NCI-H345 treated with DMSO at 0.1 percent for 48 hours (cell line): ENCODE results near the gene FARS2.
"Not testable (repeated sequence)": the region's sequence is repeated elsewhere in the genome, so short reads cannot be mapped to it uniquely, and the experiment has no call there.

Experiments
- DNase-seq: peaks from one replicate; lab custom pipeline; 2025; ENCODE audit not compliant: unreplicated experiment; lab: John Stamatoyannopoulos, UW

FARS2 gene

DNA sequence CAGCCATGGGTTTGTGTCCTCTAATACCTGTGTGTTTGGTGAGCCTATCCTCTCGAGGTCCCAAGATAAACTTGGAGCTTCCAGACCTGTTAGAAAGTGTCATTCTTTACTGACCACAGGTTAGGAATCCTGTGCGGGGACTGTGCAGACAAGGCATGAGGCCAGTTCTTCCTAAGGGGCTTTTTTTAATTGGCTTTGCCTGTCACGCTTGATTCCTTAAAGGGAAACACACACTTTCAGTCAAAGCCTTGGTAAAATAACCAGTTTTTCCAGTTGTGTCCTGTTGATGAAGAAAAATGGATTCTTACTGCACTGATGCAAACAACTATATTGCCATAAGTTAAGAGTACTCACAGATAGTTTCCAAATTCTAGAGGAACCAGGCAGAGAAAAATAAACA is 303.4 kb downstream of the FARS2 start:
- not testable (repeated sequence) for DNase-seq

DNA sequence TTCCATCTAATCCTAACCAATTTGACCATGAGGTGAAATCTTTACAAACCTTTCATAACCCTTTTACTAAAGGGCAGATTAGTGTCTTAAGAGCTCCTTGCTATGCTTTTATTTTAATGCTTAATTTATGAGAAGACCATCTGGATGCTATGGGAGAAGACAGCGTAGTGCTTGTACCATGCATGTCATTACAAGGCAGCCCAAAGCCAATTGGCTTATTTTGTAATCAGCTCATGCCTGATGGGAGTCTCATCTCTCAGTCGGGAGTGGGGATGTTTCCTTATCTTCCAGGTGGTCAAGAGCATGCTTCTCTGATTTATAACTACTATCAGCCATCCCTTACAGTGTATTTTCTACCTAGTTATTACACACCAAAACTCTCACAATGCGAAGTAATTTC is 304.7 kb downstream of the FARS2 start:
- DNase-seq, result no peak

DNA sequence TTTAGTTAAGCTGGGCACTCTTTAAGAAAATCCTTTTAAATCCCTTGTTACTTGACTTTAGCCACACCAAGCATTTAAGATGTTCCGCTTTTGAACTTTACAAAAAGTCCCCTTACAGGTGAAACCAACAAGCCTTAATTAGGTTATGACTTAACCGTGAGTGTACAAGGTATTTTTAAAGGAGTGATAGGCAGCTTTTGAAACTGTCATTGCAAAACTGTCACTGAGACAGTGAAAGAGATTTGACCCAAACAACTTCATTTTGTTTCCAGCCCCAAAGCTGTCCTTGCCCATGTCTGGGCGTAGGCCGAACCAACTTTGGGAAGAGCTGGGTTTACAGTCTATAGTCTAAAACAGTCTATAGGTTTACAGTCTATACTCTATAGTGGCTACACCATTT is 305.4 kb downstream of the FARS2 start:
- DNase-seq, result no peak

DNA sequence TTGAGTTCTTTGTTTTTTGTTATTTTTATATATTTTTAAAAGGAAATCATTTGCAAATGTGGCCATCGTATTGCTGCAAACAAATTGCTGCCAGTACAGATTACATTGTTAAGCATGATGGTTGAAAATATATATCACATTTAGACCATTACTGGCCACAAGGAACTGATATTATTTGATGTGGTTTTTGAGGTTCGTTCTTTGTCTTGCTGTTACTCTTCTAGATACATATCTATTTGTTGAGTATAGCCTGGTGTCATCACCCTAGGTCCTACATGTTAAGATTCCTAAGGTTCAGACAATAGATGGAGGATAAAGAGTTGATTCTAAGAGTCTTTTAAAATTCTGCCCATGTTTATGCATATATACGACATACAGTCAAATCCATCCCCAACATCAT is 306.0 kb downstream of the FARS2 start:
- DNase-seq, result no peak

DNA sequence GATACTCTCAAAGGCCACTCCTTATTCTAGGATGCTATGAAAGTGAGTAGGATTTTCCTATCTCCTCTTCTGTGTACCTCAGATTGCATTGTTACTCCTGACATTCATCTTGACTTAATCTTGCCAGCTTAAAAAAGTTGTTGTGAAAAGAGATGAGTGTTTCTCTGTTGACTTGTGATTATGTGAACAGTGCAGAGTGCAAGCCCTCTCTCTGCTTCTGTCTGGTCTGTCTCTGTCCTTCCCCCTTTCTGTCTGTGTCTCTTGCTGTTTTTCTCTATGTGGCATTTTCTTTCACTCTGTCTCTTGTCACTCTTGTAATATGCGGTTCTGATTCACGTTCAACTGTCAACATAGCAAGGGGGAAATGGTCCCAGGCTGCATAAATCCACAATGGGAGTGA is 306.6 kb downstream of the FARS2 start:
- no peak for DNase-seq

DNA sequence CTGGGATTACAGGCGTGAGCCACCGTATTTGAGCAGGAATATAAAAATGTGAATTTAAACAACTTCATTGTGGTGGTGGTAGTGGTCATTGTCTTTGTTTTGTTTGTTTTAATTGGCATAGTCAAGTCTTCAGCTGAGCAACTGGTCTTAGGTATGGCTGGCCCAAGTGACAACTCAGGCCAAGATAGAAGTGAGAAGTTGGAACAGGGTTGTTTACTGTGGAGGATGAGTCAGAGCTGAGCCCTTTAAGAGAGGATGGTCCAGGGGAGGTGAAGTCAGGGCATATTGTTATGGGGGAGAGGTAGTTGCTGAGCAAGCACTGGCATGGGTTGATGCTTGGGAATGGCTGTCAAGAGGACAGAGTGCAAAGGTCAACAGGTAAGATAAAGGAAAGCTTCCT is 308.2 kb downstream of the FARS2 start:
- no peak for DNase-seq

DNA sequence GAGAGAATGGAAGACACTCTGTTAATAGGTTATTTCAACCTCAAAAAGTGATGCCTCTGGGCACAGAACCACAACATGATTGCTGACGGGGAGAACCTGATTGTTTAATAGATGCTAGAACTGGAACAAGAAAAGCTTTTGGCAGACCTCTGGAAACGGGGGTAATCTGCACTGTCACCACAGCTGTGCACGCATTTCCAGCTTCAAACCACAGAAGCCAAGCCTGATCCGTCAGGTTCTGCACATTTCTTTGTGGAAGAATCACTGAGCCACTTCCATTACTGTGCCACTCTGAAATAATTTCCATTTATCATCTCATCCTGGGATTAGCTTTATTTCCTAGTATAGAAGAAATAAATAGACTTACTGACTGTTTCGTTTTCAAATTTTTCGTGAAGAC is 309.3 kb downstream of the FARS2 start:
- DNase-seq, result no peak

DNA sequence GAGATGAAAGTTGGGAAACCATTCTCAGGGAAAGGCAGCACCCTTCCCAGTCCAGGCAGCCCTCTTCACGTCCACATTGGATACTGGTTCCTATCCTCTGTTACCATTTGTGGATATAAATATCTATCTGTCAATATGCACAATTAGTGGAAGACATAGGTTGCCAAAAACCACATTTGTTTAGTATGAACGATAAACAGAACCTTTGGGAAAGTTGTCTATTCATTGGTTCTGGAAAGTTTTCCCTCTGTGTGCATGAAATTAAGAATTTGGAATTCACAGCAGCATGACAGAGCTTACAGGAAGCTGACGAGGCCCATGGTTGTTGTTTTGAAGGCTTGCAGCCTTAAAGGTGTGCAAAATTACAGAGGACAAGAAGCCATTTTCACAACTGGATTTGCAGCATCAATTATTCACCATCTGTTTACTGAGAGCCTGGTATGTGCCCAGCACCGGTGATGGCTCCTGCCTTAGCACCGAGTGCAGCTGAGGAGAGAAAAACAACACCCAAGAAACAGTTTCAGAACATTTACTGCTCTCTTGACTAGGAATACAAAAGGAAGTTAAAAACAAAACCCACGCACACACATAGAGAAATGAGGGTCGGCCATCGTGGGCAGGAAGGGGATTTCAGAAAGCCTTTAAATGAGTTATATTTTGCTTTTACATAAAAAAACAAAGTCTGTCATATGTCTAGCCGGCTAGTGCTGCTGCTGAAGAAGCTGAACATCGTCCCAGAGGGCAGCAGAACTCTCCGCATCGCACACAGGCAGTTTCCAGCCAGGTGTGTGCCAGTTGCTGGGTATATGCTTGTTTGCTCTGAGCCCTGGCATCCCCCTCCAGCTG is 319.6 kb downstream of the FARS2 start:
- peak; percentile 2 for DNase-seq

DNA sequence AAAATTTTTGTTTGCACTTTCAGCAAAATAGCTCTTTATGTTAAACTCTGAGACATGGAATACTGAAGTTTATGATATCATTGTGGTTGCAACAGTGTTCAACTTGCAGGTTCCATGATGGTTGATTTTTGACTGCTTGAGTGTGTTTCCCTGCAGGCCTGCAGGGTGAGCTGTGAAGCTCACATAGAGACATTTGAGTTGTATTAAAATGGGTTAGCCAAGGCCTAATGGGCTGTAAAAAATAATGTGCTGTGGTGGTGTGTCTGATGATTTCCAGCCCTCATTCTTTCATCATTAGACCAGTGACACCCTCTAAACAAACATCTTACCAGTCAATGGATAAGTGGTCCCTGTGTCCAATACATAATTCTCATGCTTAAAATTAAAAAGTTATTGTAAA is 321.4 kb downstream of the FARS2 start:
- DNase-seq, result no peak

DNA sequence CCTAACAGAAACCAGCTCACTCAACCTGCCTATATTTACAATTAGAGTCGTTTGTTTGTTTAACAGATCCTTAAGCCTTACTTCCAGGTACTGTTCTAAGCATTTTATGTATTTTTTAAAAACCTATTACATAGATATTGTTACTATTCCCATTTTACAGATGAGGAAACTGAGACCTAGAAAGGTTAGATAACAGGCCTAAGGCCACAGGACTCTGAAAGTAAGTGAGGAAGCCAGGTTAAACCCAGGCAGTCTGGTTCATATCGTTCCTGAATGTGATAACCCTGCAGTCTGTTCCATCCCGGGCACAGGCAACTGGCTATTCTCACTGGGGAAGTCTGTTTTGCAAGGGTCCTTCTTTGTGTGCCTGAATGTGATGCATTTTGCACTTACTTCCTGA is 322.2 kb downstream of the FARS2 start:
- no peak for DNase-seq

DNA sequence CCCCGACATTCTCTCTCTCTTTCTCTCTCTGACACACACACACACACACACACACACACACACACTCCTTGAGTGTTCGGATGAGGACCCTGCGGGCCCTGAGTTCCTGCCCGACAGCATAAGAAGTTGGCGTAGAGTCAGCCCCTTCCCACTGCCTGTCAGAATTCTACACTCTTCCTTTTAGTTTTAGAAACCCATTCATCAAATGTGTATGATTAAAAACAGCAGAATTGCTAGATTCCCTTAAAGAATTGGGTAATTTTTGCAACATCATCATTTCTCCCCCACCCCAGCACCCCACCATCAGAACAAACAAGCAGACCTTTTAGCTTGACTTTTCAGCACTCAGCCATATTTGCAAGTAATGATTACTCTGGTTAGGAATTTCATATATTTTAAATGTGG is 322.8 kb downstream of the FARS2 start:
- no peak for DNase-seq

DNA sequence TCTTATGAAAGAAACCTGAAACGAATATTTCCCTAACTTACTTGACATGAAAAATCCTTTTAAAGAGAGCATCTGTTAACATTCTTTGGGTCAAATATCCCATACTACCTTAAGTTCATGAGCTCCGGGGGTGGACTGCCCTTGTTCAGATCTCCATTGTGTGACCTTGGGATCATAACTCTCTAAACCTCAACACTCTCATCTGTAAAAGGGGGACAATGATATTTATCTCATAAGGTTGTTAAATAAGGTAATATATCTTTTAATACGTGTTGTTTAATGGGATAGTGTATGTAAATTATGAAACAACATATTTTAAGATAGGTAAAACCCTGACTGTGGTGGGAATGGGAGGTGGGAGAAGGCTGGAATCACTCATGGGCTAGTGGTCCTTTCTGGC is 326.3 kb downstream of the FARS2 start:
- DNase-seq, result no peak

DNA sequence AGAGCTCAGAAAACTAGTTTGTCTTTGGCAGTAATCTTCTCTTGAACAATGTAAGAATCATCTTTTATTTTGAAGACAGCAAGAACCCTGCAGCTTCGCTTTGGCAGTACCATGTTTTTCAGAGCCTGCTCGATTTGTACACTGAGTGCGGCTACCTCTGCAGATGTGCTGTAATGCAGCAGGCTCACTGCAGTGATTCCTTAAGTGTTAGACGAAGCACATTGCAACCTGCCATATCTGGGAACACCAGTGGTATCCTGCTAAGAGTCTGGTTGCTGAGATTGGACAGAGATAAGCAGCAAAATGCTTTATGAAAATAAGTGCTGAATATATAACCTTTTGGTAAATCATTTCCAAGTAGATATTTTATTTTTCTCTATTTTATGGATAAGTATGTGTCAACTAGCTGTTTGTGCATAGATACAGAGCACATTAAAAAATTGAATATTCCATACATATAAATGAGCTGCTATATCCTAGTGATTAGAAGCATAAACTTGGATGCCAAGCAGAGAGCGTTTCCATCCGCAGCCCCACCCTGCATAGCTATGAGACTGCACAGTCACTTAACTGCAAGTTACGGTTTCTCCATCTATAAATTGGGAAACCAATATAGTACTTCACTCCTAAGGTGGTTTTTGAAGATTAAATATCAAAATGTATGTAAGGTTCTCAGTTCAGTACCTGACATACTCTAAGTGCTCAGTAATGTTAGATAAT is 328.3 kb downstream of the FARS2 start:
- DNase-seq, result no peak

DNA sequence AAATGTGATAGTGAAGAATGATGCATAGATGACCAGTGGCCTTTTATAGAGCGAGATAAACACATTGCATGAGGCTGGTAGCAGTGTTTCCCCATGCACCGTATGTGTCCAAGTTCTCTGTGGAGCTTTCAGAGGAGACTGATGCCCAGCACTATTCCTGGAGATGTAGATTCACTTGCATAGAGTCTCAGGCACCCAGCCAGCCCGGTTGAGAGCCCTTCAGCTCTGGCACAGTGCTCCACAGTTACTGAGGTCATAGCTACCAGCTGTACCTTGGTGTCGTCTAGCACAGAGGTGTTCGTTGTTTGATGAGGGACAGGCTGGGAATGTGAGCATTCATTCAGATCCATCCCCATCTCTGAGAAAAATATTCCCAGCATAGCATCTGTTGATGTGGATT is 328.9 kb downstream of the FARS2 start:
- DNase-seq, result no peak

DNA sequence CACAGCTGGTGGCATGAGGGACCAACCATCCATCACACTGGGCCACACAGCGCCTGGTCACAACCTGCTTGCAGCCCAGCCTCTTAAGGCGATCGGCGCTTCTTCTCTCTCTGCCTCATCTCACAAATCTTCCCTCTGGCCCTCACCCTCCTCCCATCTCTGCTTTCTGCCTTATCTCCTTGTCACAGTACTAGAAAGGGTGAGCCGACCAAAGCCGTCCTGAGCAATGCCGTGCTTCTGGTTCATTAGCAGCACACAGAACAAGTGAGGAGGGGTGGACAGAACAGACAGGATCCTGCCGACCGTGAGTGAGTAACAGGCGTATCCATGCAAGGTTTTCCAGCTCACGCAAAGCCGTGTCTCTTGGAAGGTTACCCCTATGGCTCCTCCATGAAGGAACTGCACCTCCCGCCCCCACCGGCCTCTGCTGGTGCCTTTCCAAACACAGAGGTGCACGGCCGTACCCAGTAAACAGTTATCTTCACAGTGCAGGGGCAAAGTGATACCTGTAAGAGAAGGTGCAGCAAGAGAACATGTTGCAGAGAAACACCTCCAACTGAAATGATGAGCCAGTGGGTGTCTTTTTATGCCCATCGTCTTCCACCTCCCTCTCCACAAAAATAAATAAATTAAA is 331.7 kb downstream of the FARS2 start:
- DNase-seq, result no peak

DNA sequence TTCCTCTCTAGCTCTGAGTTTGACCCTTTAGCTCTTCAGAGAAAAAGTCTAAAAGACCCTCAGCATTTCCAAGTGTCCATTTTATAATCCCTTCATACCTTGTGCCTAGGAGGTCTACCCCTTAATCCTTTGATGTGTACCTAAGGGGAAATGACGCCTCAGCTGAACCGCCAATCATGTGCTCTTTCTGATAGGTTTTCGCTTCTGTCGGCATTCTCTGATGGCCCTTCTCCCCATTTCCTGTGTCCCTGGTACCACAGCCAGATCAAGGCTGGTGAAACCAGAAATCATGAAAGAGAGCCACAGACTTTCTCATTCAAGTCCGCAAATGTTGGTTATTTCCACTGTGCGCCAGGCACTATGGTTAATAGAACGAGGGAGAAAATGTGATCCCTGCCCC is 333.9 kb downstream of the FARS2 start:
- no peak for DNase-seq

DNA sequence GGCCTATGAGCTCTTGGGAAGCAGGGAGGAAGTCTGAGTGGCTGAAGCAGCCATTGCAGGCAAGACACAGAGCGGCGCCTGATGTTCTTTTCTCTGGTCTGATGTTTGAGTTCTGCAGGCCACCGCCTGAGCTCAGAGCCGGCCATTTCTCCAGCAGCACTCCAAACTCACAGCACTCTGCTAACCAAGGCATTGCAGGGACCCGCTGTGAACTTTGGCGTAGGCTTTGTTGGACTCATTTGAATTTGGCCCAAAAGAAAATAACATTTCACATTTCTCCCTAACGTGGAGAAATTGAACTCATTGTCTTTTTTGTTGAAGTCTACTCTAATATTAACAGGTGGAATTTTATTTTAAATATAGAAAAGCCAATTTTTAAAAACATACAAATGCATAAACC is 336.1 kb downstream of the FARS2 start:
- no peak for DNase-seq

DNA sequence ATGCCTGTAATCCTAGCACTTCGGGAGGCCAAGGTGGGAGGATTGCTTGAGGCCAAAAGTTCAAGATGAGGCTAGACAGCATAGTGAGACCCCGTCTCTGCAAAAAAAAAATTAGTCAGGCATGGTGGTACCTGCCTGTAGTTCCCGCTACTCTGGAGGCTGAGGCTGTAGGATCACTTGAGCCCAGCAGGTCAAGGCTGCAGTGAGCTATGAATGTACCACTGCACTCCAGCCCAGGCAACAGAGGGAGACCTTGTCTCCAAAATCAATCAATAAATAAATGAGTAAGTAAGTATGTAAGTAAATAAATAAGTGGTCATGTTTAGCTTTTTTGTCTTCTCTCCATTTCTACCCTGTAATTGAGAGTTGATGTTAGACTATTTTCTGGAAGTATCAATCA is 336.8 kb downstream of the FARS2 start:
- no peak for DNase-seq

DNA sequence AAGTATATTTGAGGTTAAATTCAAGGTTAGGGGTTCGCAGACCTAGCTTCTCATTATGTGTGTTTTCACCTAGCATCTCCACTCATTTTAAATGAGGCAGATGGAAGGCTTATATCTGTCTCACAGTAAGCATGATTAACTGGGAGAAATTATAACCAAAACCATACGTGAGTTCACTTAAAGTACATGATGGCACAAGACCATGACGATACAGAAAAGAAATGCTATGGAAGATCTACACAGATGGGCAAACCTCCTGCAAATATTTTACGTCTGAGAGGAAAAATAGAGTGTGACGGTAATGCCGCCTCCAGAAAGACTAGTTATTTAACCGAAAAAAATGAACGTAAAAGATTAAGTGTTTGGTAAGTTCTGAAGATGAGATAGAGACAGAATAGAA is 337.8 kb downstream of the FARS2 start:
- DNase-seq, result no peak

DNA sequence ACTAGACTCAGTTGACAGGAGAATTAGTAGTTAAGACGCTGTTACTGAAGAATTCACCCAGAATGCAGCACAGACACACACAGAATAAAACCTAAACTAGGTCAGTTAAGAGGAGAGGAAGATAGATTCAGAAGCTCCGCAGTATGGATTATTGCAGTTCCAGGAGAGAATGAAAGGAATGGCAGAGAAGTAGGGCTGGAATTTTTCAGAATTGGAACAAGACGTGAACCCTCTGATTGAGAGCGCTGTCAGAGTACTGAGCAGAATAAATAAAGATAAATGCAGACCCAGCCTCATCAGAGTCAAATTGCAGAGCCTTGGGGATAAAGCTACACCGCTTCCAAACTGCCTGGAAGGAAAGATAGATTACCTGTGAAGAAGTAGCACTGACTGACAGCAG is 344.6 kb downstream of the FARS2 start:
- no peak for DNase-seq

DNA sequence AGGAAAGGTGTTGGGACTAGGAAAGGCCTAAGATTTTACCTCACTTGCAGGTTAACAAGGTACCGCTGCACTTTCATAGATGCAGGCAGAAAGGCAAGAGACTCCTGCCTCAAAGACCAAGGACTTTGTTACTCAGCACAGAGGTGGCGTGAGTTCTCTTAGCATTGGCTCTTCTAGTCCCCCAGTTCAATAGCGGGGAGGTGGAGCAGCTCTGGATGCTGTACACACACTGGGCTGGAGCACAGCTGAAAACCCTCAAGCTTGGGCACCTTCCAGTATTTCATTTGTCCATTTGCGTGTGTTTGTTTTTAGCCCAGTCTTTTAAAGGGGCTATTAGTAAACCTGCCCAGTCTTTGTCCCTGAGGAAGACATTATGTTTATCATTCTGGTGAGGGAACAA is 345.2 kb downstream of the FARS2 start:
- no peak for DNase-seq

DNA sequence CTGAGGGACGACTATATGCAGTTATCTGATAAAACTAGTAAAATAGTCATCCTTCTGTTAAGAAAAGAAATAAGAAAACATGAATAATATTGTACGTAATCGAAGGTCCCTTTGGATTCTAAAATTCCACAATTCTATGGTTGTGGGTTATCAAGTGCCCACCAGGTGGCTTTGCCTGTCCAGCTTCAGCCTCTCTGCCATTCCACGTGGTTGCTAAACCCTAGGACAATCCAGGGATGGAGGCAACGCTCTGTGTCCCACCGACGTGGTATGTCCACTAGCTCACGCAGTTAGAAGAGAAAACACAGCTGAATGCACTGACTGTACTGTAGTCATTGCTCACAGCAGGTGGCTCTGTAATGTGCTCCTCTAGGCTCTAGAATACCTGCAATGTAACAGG is 349.3 kb downstream of the FARS2 start:
- DNase-seq, result no peak
